HG03460 (cell line): Measurements from ENCODE around the gene HACD3.

Experiments
- ATAC-seq: cut with Tn5 transposase; IDR thresholded peaks from one replicate; pipeline ENCODE4 v1.9.1; 2021; ENCODE audit not compliant: unreplicated experiment

HACD3 gene, protein sequence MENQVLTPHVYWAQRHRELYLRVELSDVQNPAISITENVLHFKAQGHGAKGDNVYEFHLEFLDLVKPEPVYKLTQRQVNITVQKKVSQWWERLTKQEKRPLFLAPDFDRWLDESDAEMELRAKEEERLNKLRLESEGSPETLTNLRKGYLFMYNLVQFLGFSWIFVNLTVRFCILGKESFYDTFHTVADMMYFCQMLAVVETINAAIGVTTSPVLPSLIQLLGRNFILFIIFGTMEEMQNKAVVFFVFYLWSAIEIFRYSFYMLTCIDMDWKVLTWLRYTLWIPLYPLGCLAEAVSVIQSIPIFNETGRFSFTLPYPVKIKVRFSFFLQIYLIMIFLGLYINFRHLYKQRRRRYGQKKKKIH

DNA sequence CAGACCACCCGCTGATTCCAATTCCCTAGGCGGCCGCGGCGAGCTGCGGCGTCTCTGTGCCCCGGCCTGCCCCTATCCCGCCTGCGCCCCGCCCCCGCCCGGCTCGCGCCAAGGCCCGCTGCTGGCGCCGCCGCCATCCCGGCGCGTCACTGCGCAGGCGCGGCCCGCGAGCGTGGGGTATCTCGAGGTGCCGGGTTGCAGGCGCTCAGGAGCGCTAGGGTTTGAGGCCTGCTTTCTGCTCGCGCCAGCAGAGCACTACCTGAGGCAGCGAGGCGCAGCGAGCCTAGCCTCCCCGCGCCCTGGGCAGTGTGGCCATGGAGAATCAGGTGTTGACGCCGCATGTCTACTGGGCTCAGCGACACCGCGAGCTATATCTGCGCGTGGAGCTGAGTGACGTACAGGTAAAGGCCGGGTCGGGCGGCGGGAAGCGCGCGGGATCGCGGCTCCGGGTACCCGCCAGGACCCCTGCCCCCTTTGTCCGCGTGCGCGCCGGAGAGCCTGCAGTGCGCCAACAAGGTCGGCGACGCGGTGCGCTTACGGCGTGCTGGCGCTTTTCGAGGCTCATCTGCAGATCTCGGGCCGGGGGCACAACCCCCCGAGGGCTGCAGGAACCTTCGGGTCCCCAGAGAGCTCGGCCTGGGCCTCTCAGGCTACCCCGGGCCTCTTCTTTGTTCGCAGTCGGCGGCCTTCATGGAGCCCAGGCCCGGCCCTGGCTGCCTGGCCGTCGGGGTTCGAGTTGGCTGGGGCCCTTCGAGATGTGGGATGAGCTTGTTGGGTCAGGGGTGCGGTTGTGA is at the start of gene HACD3:
Gene HACD3, plus strand, starts transcription at position 146 of the 794 bp plus-strand sequence. Its CDS starts 169 bp downstream, at position 315.
- ATAC-seq = peak; percentile 76

DNA sequence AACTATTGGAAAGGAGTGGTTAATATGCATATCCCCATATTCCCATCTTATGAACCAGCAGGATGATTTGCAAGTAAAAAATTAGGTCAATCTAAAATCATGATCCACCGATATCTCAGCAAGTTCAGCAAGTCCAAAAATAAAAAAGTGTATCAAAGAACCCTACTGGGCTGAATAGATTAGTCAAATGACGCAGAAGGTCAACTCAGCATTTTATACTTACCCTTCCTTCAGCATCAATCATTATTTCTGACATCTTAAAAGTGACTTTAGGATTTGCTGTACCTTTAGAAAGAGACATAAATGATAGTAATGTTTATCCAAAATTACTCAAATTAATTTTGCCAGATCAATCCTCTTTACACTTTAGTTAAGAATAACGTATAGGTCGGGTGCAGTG is 45.4 kb upstream of the HACD3 start:
- ATAC-seq = no peak

DNA sequence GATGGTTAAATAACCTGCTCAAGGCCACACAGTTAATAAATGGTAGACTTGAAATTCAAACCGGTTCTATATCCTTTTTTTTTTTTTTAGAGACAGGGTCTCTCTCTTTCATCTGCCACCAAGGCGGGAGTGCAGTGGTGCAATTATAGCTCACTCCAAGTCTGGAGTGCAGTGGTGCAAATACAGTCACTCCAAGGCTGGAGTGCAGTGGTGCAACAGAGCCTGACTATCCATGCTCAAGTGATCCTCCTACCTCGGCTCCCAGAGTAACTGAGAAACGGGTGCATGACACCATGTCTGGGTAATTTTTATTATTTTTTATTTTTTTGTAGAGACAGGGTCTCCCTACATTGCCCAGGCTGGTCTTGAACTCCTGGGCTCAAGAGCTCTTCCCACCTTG is 36.2 kb upstream of the HACD3 start:
- no peak for ATAC-seq

DNA sequence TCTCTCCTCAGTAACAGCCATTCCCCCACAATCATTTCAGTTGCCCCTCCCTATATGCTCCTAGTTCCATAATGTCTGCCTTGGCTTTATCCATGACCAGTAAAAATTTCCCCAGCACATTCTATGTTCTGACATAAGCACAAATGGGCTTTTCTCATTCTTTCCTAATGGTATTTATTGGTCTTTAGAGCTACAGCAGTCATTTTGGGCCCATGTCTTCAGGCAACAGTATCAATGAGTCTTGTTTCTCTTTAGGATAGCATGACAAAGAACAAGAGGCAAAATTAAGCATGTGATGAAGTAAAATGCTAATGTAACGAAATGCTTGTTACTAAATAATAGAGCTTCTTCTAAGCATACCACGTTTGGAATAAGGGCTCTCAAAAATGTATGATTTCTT is 20.9 kb upstream of the HACD3 start:
- ATAC-seq = no peak

DNA sequence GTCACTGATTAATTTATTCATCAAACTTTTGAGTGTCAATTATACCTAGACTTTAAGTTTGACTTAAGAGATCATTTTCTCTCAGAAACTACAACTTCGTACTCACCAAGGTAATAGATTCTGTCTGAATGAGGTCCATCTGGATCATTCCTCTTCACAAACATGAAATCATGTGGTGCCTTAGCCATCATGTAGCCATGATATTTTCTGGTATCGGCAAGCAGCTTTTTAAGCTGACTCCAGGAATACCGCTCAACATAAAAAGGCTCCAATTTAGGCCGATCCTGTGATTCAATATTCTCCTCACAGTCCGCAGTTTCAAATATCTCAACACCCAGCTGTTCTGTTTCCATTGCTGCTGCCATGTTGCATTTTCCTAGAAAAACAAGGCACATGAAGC is 18.1 kb upstream of the HACD3 start:
- no peak for ATAC-seq

DNA sequence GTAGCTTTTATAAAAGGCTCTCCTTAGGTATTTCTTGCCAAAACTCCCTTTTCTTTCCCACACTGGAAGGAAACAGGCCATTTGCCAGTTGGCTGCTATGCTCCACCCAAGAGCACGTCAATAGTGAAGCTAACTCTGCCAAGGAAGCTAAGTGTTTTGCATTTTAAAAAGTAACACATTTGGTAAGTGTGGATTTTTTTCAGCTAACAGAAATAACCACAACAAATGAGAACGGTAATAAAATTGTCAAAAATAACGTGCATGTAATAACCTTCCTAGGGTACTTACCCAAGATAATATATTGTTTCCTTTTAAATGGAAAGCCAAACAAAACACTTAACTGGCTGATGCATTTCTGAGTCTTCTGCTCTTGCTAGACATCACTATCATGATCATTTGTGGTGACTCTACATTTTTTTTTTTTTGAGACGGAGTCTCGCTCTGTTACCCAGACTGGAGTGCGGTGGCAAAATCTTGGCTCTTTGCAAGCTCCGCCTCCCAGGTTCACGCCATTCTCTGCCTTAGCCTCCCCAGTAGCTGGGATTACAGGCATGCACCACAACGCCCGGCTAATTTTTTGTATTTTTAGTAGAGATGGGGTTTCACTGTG is 17.4 kb upstream of the HACD3 start:
- no peak for ATAC-seq

DNA sequence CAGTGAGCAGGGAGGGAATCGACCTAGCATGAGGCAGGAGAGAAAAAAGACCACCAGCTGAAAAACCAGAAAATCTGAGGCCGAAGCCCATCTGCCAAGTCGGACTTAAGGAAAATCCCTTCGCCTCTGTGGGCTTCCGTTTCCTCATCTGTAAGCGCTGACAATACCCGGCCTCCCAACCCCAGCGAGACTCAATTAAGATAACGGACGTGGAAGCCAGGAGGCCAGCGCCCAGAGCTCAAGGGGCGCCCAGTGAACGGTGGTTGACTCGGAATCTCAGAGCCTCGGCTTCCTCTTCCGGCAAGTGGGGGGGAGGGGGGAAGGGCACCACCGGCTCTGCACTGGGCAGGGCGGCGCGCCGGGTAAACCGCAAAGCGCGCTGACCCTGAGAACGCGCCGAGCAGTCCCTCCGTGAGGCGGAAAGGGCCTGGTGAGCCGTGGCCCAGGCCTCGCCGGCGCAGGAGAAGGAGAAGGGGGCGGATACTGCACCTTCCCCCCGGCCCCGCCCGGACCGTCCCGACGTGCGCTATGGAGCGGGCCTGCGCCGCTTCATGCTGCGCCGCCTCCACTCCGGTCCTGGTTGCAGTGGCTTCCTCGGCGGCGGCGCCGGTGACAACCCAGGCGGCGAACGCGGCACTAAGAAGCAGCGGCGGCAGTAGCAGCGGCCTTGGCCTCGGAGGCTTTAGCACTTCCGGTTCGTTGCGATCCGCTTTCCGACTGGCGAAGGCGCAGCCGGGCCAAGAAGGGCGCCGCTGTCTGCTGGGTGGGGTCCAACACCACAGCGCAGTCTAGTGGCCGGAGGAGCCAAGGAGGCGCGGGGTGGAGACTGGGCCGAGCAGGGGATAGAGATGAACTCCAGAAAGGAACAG is 13.0 kb upstream of the HACD3 start, which contains the start of gene DPP8:
Gene DPP8, minus strand, starts transcription at position 693 of the 869 bp plus-strand sequence. CDS start 5,136 bp downstream, outside the sequence.
- ATAC-seq = peak; percentile 86

DNA sequence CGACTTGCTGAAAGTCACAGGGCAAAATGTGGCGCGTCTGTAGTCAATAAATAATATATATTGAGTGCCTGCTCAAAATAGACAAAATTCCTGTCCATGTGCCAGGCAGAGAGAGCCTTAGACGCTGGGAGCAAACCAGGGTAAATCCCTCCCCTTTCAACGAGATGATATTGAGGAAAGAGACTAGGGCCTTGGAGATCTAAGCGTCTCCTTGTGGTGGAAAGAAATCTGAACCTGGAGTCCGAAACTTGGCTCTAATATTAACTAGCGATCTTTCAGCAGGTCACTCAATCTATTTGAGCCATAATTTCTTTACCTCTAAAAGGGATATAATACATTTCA is 12.4 kb upstream of the HACD3 start:
- no peak for ATAC-seq

DNA sequence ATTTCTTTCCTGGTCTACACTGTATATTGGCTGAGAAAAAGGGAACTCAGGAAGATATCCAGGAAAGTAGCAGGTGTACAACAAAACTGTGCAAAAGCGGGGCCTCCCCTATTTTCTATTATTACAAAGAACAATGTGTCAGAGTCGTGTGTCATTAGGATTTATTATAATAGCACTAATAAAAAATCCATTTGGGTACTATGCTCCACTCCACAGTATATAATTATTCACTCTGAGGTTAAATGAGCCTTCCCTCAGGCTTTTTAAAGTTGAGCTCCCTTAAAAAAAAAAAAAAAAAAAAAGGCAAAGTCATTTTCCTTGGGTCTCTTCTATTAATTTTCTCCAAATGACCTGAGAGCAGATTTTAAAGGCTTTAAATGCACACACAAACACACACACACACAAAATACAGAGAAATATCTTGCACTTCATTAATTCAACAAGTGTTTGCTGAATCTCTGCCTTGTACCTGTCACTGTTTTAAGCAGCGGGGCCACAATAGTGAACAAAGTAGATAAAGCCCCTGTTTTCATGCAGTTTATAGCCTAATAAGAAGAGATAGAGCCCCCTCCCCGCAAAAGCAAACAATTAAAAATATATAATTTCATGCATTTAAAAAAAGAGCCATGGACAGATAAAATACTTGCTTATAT is 11.5 kb upstream of the HACD3 start:
- ATAC-seq = no peak

DNA sequence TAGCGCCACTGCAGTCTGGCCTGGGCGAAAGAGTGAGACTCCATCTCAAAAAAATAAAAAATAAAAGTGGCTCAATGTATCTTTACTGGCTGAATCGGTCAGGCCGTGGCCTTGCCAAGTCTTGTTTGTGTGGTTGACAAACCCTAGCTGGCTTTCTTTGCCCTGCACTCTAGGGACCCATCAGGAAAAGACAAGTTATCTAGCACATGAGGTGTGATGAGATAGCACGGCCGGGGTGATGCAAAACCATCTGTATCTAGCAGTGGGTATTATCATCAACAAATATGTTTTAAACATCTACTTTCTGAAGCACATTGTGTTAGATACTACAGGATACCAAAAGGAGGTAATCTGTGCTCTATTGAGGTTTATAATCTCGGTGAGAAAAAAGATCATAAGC is 8.9 kb upstream of the HACD3 start:
- no peak for ATAC-seq

DNA sequence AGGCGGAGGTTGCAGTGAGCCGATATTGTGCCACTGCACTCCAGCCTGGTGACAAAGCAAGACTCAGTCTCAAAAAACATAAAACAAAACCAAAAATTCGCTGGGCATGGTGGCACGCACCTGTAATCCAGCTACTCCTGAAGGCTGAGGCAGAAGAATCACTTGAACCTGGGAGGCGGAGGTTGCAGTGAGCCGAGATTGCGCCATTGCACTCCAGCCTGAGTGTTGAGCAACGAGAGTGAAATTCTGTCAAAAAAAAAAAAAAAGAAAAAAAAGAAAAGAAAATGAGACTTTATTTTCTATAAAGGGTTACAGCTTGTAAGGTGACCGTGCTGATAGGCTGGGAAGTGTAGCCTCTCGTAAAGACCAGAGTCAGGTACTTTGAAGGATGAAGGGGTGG is 6.0 kb upstream of the HACD3 start:
- ATAC-seq = no peak

DNA sequence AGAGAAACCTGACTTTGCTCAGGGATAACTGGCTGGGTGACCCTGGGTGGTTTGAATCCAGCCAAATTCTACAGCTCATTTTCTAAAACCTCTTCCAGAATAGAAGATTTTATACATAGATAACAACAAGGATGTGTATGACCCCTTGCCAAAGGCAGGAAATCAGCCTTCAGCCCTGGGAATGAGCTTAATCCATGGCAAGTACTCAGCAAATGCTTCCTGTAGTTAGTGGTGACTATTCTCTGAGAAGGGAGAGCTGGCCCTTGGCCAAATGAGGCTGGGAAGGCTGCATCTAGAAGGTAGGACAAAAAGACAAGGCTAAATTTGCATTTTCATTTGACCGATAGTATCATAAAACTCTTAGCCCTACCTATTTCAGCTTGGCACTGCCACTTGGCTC is 4.6 kb upstream of the HACD3 start:
- no peak for ATAC-seq

DNA sequence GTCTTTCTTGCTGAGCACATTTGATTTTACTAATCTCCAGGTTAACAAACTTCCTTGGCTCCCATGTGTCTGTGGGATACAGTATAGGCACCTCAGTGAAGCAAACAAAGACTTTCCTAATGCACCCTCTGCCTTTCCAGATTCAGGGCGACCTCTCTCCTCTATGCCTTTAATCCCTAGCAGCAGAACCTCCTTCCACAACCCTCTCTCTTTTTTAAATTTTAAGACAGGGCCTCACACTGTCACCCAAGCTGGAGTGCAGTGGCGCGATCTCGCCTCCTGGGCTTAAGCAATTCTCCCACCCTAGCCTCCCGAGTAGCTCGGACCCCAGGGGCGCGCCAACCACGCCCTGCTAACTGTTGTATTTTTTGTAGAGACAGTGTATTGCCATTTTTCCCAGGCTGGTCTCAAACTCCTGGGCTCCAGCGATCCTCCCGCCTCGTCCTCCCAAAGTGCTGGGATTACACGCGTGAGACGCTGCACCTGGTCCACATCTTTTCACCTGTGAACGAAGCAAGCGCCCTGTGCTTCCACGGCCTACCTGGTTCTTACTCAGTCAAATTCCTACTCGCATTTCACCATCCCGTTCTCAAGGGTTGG is 1.7 kb upstream of the HACD3 start:
- ATAC-seq = no peak

DNA sequence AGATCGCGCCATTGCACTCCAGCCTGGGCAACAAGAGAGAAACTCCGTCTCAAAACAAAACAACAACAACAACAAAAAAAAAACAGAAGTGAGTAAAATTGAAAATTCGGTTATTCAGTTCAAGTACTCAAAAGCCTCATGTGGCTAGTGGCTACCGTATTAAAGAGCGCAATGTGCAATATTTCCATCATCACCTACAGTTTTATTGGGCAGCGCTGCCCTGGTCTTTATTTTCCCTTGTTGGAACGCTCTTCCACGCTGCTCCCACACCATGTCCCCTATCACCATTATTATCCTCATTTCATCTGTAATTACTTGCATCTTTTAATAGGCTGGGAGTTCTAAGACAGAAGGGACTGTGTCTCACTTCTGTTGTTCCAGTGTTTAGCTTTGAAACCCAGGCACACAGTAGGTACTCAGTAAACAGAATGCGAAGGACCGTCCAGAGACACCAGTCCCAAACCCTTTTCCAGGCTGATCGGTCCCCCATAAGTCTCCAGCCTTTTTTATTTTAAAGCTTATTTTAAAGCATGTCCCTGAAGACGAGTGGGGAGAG is 423 bp upstream of the HACD3 start:
- peak; percentile 5 for ATAC-seq

DNA sequence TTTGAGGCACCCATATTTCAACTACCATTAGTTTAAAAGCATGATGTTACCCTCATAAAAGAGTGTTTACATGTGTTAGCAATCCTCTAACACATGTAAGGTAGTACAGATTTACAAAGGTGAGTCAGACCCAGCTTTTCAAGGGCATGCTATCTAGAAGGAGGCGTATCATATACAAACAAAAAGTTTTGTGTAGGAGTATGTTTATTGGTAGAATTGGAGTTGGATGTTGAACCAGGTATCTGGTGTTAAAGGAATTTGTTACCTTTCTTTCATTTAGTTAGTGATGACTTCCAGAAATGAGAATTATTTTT is 2.4 kb downstream of the HACD3 start:
- no peak for ATAC-seq

DNA sequence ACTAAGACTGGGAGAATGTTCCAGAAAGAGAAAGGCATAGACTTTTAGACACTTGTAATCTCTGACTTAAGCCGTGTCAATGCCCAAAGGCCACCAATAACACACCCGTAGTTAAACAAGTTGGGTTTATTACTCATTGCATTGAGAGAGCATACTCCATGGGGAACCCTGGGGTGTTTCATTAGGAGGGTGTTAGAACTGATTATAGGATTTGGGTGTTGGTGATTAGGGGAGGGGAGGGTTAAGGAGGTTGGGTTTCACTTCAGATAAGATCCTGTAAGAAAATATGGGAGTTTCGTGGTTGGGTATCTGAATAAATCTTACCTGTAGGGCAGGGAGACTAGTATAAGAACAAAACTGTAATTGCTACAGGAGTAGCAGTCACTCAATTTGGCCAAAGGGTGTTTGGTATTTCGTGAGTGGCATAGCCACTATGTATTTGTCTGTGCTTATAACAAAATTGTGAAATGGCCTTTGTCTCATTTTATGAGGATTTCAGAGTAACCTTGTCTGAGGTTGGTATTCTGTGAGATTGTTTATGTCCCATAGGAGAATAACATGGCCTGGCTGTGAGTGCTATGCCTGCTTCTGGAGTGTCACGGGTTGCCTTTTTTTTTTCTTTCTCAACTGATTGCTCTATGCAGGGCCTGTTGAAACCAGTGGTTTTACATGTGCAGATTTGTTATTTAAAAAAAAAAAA is 2.9 kb downstream of the HACD3 start:
- ATAC-seq = no peak

DNA sequence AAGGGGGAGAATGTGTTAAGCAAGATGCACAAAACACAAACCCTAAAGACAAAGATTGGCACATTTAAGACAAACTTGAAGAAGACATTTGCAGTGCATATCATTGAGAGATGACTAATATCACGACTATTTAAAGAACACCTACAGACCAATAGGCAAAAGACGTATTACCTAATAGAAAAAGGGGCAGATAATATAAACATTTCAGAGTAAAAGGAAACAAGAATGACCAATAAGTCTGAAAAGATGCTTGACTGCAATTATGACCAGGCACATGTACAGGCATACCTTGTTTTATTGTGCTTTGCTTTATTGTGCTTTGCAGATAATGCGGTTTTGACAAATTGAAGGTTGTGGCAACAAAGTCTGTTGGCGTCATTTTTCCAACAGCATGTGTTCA is 4.9 kb downstream of the HACD3 start:
- no peak for ATAC-seq

DNA sequence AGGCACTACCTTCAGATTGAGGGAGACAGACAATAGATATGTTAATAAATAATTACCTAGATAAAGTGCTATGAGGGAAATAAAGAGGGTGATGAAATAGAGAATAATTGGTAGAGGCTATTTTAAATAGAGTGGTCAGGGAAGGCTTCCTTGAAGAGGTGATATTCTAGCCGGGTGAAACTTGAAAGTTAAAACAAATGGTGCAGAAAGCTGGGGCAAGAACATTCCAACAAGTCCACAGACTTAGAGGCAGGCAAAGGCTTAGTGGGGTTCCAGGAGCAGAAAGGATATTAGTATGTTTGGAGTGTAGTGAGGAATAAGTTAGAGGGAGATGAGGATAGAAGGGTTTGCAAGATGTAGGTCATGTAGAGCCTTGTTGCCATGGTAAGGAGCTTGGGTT is 10.1 kb downstream of the HACD3 start:
- ATAC-seq = no peak

DNA sequence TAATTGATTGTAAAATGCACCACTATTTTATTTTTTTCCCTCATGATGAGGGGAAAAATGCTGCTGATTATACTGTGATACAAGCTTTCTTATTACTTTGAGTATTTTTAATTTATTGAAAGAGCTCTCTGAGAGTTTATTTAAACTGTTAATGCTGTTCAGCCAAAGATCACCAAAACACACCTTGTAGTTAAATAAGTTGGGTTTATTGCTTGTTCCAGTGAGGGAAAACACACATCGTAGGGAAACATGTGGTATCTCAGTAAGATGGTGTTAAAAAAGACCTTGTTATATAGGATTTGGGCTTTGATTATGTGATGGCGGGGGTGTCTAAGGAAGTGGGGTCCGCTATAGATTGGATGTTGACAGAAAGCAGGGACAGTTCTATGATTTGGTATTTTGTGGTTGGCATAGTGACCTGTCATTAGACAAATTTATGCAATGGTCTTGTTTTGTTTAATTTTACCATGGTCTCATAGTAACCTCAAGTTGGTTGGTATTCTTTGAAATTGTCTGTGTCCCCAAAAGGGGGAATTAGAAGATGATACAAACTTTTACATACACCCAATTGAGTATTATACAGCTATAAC is 11.1 kb downstream of the HACD3 start:
- no peak for ATAC-seq
